ENCODE data around the gene EIF3B.

DNA sequence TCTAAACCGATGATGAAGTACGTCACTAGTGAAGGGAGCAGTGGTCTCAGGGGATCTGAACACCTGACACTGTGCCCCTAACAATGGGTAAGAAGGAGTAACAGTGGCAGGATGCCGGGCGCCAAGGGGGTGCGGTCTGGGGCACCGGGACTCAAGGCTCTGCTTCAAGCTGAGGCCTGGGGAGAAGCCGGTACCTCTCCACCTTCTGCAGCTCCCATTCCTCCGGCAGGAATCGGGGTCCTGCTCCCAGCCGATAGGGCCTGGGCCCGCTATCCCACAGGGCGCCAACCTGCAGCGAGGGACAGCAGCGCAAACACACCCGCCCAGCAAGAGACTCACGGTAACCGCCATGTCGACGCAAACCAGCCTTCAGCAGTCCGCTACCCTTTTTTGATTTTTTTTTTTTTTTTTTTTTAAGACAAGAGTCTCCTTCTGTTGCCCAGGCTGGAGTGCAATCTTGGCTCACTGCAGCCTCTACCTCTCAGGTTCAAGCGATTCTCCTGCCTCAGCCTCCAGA is 40.0 kb downstream of the EIF3B start:
- no peak for TF ChIP-seq POLR2A (IDR thresholded peaks at IDR 0.05)
- TF ChIP-seq, protein P1, sequence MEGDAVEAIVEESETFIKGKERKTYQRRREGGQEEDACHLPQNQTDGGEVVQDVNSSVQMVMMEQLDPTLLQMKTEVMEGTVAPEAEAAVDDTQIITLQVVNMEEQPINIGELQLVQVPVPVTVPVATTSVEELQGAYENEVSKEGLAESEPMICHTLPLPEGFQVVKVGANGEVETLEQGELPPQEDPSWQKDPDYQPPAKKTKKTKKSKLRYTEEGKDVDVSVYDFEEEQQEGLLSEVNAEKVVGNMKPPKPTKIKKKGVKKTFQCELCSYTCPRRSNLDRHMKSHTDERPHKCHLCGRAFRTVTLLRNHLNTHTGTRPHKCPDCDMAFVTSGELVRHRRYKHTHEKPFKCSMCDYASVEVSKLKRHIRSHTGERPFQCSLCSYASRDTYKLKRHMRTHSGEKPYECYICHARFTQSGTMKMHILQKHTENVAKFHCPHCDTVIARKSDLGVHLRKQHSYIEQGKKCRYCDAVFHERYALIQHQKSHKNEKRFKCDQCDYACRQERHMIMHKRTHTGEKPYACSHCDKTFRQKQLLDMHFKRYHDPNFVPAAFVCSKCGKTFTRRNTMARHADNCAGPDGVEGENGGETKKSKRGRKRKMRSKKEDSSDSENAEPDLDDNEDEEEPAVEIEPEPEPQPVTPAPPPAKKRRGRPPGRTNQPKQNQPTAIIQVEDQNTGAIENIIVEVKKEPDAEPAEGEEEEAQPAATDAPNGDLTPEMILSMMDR (IDR thresholded peaks at IDR 0.05): no peak

Data from testis (tissue), 2 donors.